Measurements from ENCODE around the gene NDST1. TPM values are rescaled to one million over a fixed set of nuclear protein-coding genes. Genes with fewer than 3 reads are reported as not detected.

NDST1 gene
- total RNA-seq, 3 donors from 2014 or later, result 58.1 to 66.5 (median 60.6) TPM

DNA sequence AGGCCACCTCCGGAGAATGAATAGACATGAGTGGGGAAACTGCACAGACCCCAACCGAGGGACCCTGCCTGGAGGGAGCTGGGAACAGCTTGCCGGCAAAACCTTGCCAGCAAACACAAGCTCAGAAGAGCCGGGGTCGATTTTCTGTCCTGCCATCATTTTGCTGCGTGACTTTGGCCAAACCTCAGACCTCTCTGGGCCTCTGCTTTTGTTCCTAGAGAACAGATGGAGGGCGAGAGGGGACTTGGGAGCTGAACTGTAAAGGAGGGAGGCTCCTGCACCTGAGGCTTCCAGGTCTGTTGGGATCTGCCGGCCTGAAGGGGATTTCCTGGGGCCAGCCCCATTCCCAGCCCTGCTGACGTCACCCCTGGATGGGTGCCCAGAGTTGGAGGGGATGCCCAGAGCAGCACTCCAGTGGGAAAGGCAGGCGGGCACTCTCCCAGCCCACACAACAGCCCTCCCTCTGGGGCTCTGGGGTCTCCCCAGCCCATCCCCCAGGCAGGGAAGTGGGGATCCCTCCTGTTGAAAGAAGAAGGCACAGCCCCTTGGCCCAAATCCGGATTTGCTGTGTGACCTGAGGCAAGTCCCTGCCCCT lies 92.1 kb downstream of the NDST1 start:
- no peak for TF ChIP-seq CTCF (IDR thresholded peaks at IDR 0.05)
- Histone ChIP-seq H3K4me3 (no peak overlapping the region), H3K4me1 (ENCODE audit: low read depth) (peaks cover 4% of the 10 kb centered on the region), H3K36me3 (ENCODE audit: low read depth) (no peaks in the 10 kb centered on the region), H3K9me3 (no peaks in the 10 kb centered on the region)
- intact Hi-C loops (cut with DNase I, micrococcal nuclease), result no loop called here
- ATAC-seq (peak; percentile 85), DNase-seq (peak; percentile 83 to 89 (median 85))

- TF ChIP-seq CTCF (IDR thresholded peaks at IDR 0.05), result no peak
- intact Hi-C loops (cut with DNase I, micrococcal nuclease), result no loop called here
- DNase-seq (no peak), ATAC-seq (no peak)
- no peak overlapping the region for H3K4me3 ChIP-seq
- H3K36me3 ChIP-seq (ENCODE audit: low read depth), result no peaks in the 10 kb centered on the region
- no peaks in the 10 kb centered on the region for H3K9me3 ChIP-seq
- H3K4me1 ChIP-seq (ENCODE audit: low read depth), result peaks cover 4% of the 10 kb centered on the region
Observed at GRCh38 chr5:150600616-150601490, 92.9 kb downstream of the NDST1 start.

- peaks cover 4% of the 10 kb centered on the region for H3K4me1 ChIP-seq (ENCODE audit: low read depth)
- DNase-seq, result no peak
- H3K9me3 ChIP-seq, result no peaks in the 10 kb centered on the region
- no peak for TF ChIP-seq CTCF (IDR thresholded peaks at IDR 0.05)
- no peaks in the 10 kb centered on the region for H3K36me3 ChIP-seq (ENCODE audit: low read depth)
- ATAC-seq, result no peak
- intact Hi-C loops (cut with DNase I, micrococcal nuclease), result no loop called here
- no peak overlapping the region for H3K4me3 ChIP-seq
Observed at GRCh38 chr5:150601491-150602345, 93.8 kb downstream of the NDST1 start.

DNA sequence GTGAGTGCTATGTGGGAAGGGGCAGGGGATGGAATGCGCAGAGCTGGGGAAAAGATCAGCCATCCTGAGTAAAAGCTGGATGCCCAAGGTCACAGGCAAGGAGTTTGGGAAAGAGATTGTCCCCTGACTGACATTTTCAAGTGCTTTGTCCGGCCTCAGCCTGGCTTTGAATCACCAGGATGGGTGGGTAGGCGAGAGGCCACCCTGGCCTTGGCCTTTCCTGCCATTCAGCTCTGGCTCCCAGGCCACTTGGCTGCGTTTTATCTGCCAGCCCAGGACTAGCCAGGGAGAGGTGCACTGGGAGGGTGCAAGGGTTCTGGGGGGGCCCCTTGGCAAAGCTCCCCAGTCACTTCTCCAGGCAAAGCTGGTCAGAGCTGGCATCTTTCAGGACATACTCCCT lies 95.1 kb downstream of the NDST1 start:
- intact Hi-C loops (cut with DNase I, micrococcal nuclease), result no loop called here
- DNase-seq (peak in 1 of 3 donors; percentile 30), ATAC-seq (no peak)
- Histone ChIP-seq H3K4me3 (no peak overlapping the region), H3K4me1 (ENCODE audit: low read depth) (peaks cover 4% of the 10 kb centered on the region), H3K36me3 (ENCODE audit: low read depth) (no peaks in the 10 kb centered on the region), H3K9me3 (no peaks in the 10 kb centered on the region)
- TF ChIP-seq CTCF (IDR thresholded peaks at IDR 0.05), result no peak

DNA sequence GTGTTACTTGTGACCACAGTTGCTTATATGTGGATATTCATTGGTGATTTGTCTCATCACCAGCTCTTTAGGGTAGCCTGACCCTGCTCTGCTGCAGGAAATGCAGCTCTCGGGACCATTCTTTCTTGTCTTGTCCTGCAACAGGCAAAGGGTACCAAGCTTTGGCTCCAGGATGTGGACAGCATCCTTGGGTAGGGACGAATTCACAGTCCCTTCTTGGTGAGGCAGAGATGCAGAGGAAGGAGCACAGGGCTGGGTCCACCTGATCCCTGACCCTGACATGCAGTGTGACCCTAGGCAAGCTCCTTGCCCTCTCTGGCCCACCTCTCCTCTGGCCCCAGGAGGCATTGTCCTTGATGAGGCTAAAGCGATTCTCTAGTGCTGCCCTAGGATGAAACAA lies 95.6 kb downstream of the NDST1 start:
- H3K4me3 ChIP-seq, result no peak overlapping the region
- no peak for ATAC-seq
- intact Hi-C loops (cut with DNase I, micrococcal nuclease), result no loop called here
- no peaks in the 10 kb centered on the region for H3K36me3 ChIP-seq (ENCODE audit: low read depth)
- peaks cover 4% of the 10 kb centered on the region for H3K4me1 ChIP-seq (ENCODE audit: low read depth)
- no peaks in the 10 kb centered on the region for H3K9me3 ChIP-seq
- DNase-seq, result peak in 1 of 3 donors; percentile 7
- TF ChIP-seq CTCF (IDR thresholded peaks at IDR 0.05), result no peak
